IPS DF 19.7 (cell line): ENCODE data around the gene FBF1.
"Not testable (repeated sequence)": the region's sequence is repeated elsewhere in the genome, so short reads cannot be mapped to it uniquely, and the experiment has no call there.

Experiments used
- DNase-seq: peaks from one replicate; pipeline ENCODE4 v3.0.0-alpha.2; 2013; ENCODE audit warnings: low read depth, low spot score

Gene FBF1

GRCh38 chr17:75896415-75897159, 44.3 kb downstream of the FBF1 start, which contains the start of gene TRIM65:
TSS of gene TRIM65 (minus strand) at chr17:75896951. CDS start at chr17:75896937, 14 bp downstream.
- DNase-seq = no peak

- DNase-seq = no peak
These were observed 45.3 kb downstream of the FBF1 start for GRCh38 chr17:75895370-75896155.

GRCh38 chr17:75894049-75894733, 46.7 kb downstream of the FBF1 start:
- DNase-seq = no peak

GRCh38 chr17:75893305-75894048, 47.4 kb downstream of the FBF1 start:
- no peak for DNase-seq

GRCh38 chr17:75892556-75893224, 48.2 kb downstream of the FBF1 start:
- DNase-seq = no peak

GRCh38 chr17:75891605-75892555, 49.0 kb downstream of the FBF1 start:
- no peak for DNase-seq

GRCh38 chr17:75891022-75891604, 49.7 kb downstream of the FBF1 start:
- no peak for DNase-seq

- DNase-seq = no peak
These were observed 51.4 kb downstream of the FBF1 start for GRCh38 chr17:75889454-75889853.

- no peak for DNase-seq
These were observed 52.4 kb downstream of the FBF1 start for GRCh38 chr17:75888484-75888883.

- DNase-seq = not testable (repeated sequence)
These were observed 55.0 kb downstream of the FBF1 start for GRCh38 chr17:75885860-75886259.

GRCh38 chr17:75885431-75885830, 55.4 kb downstream of the FBF1 start:
- DNase-seq = no peak

- no peak for DNase-seq
These were observed 59.0 kb downstream of the FBF1 start for GRCh38 chr17:75881678-75882454.

- DNase-seq = no peak
These were observed 60.6 kb downstream of the FBF1 start for GRCh38 chr17:75880266-75880665.

GRCh38 chr17:75878174-75878998, 62.5 kb downstream of the FBF1 start, which contains the start of gene TRIM47:
TSS of gene TRIM47 (minus strand) at chr17:75878581. CDS start at chr17:75878548, 33 bp downstream.
- no peak for DNase-seq

GRCh38 chr17:75877752-75878173, 63.1 kb downstream of the FBF1 start:
- DNase-seq = no peak

GRCh38 chr17:75876938-75877751, 63.7 kb downstream of the FBF1 start:
- DNase-seq = no peak
